OCI-LY3 (cell line): ENCODE measurements around the gene C1RL.

ENCODE experiments used
- CTCF ChIP-seq: fragments of 200-600, 300-600 bp; sonication (generic); IDR thresholded peaks from 2 replicates; pipeline ENCODE4 v1.5.1; 2014; ENCODE audit warnings: antibody characterized with exemption, low read length, low read depth
- EZH2phosphoT487 ChIP-seq: fragments of 200-600 bp; shearing (Covaris generic); IDR thresholded peaks from 2 replicates; pipeline ENCODE4 v1.6.1; 2018; ENCODE audit warnings: antibody characterized with exemption, mixed run types, low read depth

GRCh38 chr12:7109572-7109920 lies 532 bp upstream of the C1RL start:
- TF ChIP-seq CTCF (no peak), EZH2phosphoT487 (no peak)
